Activated CD8-positive, alpha-beta T cell treated with anti-CD3 and anti-CD28 coated beads for 36 hours (primary cell): ENCODE data around the gene EARS2. TPM values are rescaled to one million over a fixed set of nuclear protein-coding genes. Genes with fewer than 3 reads are reported as not detected.

Experiments used
- ATAC-seq: fragments of 200-7000 bp; cut with Tn5 transposase; one replicate; pipeline ENCODE4 v1.10.0; 2021; ENCODE audit warnings: mild to moderate bottlenecking, moderate library complexity
- CTCF ChIA-PET: fragments of 350-600 bp; sonication (Branson Sonifier 250); formaldehyde crosslinking; loops from one replicate; lab custom pipeline; 2021; ENCODE audit warnings: antibody characterized with exemption; lab: Charles Lee
- POLR2A ChIA-PET: fragments of 350-600 bp; sonication (Branson Sonifier 250); formaldehyde crosslinking; loops from one replicate; lab custom pipeline; 2021; ENCODE audit warnings: antibody characterized with exemption; lab: Charles Lee
- DNase-seq: peaks from one replicate; pipeline ENCODE4 v3.0.0-alpha.2; 2020
- H3K27ac Mint-ChIP-seq: one replicate; pipeline ENCODE4 v1.8.0; 2021; ENCODE audit warnings: mild to moderate bottlenecking, mixed read lengths
- H3K27me3 Mint-ChIP-seq: one replicate; pipeline ENCODE4 v1.8.0; 2021; ENCODE audit warnings: mixed read lengths
- H3K36me3 Mint-ChIP-seq: one replicate; pipeline ENCODE4 v1.8.0; 2021; ENCODE audit warnings: low read depth, mixed read lengths
- H3K4me1 Mint-ChIP-seq: one replicate; pipeline ENCODE4 v1.8.0; 2021; ENCODE audit warnings: low read depth, mixed read lengths
- H3K4me3 Mint-ChIP-seq: one replicate; pipeline ENCODE4 v1.8.0; 2021; ENCODE audit warnings: mild to moderate bottlenecking, moderate library complexity, mixed read lengths
- H3K9me3 Mint-ChIP-seq: one replicate; pipeline ENCODE4 v1.8.0; 2021; ENCODE audit warnings: mixed read lengths
- CTCF ChIP-seq: fragments of 200-600 bp; IDR thresholded peaks from one replicate; pipeline ENCODE4 v1.8.0; 2022; ENCODE audit warnings: antibody characterized with exemption, mild to moderate bottlenecking
- intact Hi-C: fragments of 100-400 bp; cut with micrococcal nuclease; formaldehyde crosslinking; loops from one replicate; pipeline ENCODE4 v1.10.0; 2022
- total RNA-seq, 2 experiments: library from RNA; stranded (reverse); gene quantifications; one replicate each; pipeline ENCODE4 v1.2.3, GENCODE V29; 2021

The EARS2 gene
- total RNA-seq, 2 experiments from 2014 or later = 25.7 to 29.1 TPM

- peaks cover 35% of the 10 kb centered on the region for H3K36me3 Mint-ChIP-seq
- intact Hi-C loops = no loop called here
- TF ChIP-seq CTCF = no peak
Observed at GRCh38 chr16:23537390-23537789, 19.8 kb downstream of the EARS2 start.

GRCh38 chr16:23535901-23536300 lies 21.2 kb downstream of the EARS2 start:
- ChIA-PET CTCF (no interaction called here), POLR2A (interaction anchor here (0.6 kb wide), 1 partner anchor 524 kb away, joined by 3 read pairs; no protein-coding TSS in a partner anchor)
- intact Hi-C loops = no loop called here
- DNase-seq = no peak
- no peak for TF ChIP-seq CTCF
- Mint-ChIP-seq H3K36me3 (peaks cover 32% of the 10 kb centered on the region), H3K4me1 (peaks cover 8% of the 10 kb centered on the region), H3K27me3 (no peaks in the 10 kb centered on the region), H3K4me3 (no peak overlapping the region), H3K27ac (no peak overlapping the region), H3K9me3 (no peaks in the 10 kb centered on the region)
- no peak for ATAC-seq

More at GRCh38 chr16:23537390-23537789, 19.8 kb downstream of the EARS2 start:
- ATAC-seq (no peak), DNase-seq (no peak)
- POLR2A ChIA-PET = interaction anchor here (1.3 kb wide), 1 partner anchor 28 kb away, joined by 3 read pairs; no protein-coding TSS in a partner anchor
- H3K4me3 Mint-ChIP-seq = no peak overlapping the region
- H3K27me3 Mint-ChIP-seq = no peaks in the 10 kb centered on the region
- peak overlapping the region; percentile 25 for H3K27ac Mint-ChIP-seq
- peaks cover 8% of the 10 kb centered on the region for H3K4me1 Mint-ChIP-seq
- H3K9me3 Mint-ChIP-seq = no peaks in the 10 kb centered on the region
- CTCF ChIA-PET = interaction anchor here (2.1 kb wide), 1 partner anchor 103 kb away, joined by 4 read pairs; no protein-coding TSS in a partner anchor

GRCh38 chr16:23534868-23535860 lies 22.0 kb downstream of the EARS2 start:
- POLR2A ChIA-PET = interaction anchor here (0.6 to 1.4 kb wide), 3 partner anchors 14 to 524 kb away, joined by 3 read pairs; no protein-coding TSS in a partner anchor
- peaks cover 32% of the 10 kb centered on the region for H3K36me3 Mint-ChIP-seq
- no peak overlapping the region for H3K4me3 Mint-ChIP-seq
- H3K4me1 Mint-ChIP-seq = peaks cover 8% of the 10 kb centered on the region
- no peaks in the 10 kb centered on the region for H3K27me3 Mint-ChIP-seq
- intact Hi-C loops = no loop called here
- no peaks in the 10 kb centered on the region for H3K9me3 Mint-ChIP-seq
- no peak for TF ChIP-seq CTCF
- DNase-seq (no peak), ATAC-seq (no peak)
- CTCF ChIA-PET = no interaction called here
- H3K27ac Mint-ChIP-seq = no peak overlapping the region

GRCh38 chr16:23532448-23532847 lies 24.7 kb downstream of the EARS2 start:
- ATAC-seq (no peak), DNase-seq (no peak)
- Mint-ChIP-seq H3K27me3 (no peaks in the 10 kb centered on the region), H3K27ac (no peak overlapping the region), H3K36me3 (peaks cover 31% of the 10 kb centered on the region), H3K9me3 (no peaks in the 10 kb centered on the region), H3K4me3 (no peak overlapping the region), H3K4me1 (no peaks in the 10 kb centered on the region)
- intact Hi-C loops = no loop called here
- CTCF ChIA-PET = interaction anchor here (1.4 kb wide), 1 partner anchor 22 kb away, joined by 3 read pairs; no protein-coding TSS in a partner anchor
- POLR2A ChIA-PET = no interaction called here
- TF ChIP-seq CTCF = no peak

- H3K36me3 Mint-ChIP-seq = peaks cover 36% of the 10 kb centered on the region
- H3K4me1 Mint-ChIP-seq = no peaks in the 10 kb centered on the region
- intact Hi-C loops = no loop called here
- DNase-seq (no peak), ATAC-seq (no peak)
- no peaks in the 10 kb centered on the region for H3K9me3 Mint-ChIP-seq
- ChIA-PET POLR2A (no interaction called here), CTCF (no interaction called here)
- no peak for TF ChIP-seq CTCF
- no peaks in the 10 kb centered on the region for H3K27me3 Mint-ChIP-seq
- no peak overlapping the region for H3K4me3 Mint-ChIP-seq
- no peak overlapping the region for H3K27ac Mint-ChIP-seq
Observed at GRCh38 chr16:23530062-23530461, 27.1 kb downstream of the EARS2 start.
